Left colon (tissue), 2 donors: Measurements from ENCODE around the gene RCBTB2. TPM values are rescaled to one million over a fixed set of nuclear protein-coding genes. Genes with fewer than 3 reads are reported as not detected.

Source experiments
- ATAC-seq: fragments of 200-7000 bp; cut with Tn5 transposase; one replicate; pipeline ENCODE4 v1.9.1; 2020; ENCODE audit warnings: mild to moderate bottlenecking, moderate library complexity
- DNase-seq, 2 donors: peaks; one replicate each; pipeline ENCODE4 v3.0.0-alpha.2; 2020
- intact Hi-C, 2 donors: fragments of 100-400 bp; cut with DNase I in 1 of 2; cut with micrococcal nuclease in 1 of 2; formaldehyde crosslinking; loops; one replicate each; pipeline versions ENCODE4 v1.11.2 to v1.14.0; 2022; cut with DNase I, micrococcal nuclease
- total RNA-seq, 2 donors: library from RNA; stranded (reverse); fragmentation: NEBNext Ultra II Directional; extraction: Animal tissue kit (Norgen Biotek cat#: 25700); gene quantifications; one replicate each; pipeline ENCODE4 v1.2.1, GENCODE V29; 2021
- donor health status: DM: no; HTN: no; CAD: no.
- donor health status: DM: yes; HTN: yes; CAD: no.

RCBTB2 gene
- total RNA-seq, 2 donors from 2014 or later = 4.6 to 6.7 TPM

DNA sequence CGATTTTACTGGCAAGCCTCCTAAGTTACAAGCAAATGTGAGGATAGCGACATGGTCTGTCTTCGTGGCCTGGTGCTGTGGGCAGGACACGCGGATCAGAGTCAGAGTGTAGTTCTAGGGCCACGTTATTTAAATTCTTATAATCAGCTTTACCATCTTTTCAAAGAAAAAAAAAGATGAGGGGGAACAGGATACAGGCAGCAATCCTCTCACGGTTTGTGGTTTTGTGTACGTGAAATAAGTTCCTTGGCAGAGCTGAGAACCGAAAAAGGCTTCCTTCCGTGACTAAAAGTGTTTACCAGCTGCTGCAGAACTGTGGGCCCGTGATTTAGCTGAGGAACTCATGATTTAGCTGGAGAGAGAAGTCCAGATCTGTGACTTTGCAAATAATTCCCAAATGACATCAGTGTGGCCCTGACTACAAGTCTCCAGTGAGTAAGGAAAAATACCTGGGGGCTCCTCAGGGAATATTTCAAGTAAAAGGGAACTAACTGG lies 27.2 kb downstream of the RCBTB2 start:
- intact Hi-C loops = no loop called here
- peak; percentile 20 for ATAC-seq
- DNase-seq = peak in 1 of 2 donors; percentile 44

DNA sequence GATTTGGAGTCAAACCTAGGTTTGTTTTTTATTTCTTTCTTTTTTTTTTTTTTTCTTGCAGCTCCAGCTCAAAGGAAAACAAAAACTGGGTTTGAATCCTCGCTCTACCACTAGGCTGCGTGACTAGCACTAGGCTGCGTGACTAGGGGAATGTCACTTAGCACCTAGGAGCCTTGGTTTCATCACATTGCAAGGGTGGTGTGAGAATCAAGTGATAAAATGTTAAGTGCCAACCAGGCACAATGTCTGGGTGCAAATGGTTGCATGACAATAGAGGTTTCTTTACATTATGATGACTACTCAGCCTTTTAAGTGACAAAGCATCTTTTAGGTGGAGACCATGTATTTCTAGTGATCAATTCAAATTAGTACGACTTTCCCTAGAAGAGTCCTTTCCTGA lies 27.9 kb downstream of the RCBTB2 start:
- ATAC-seq = no peak
- intact Hi-C loops = no loop called here
- no peak for DNase-seq

DNA sequence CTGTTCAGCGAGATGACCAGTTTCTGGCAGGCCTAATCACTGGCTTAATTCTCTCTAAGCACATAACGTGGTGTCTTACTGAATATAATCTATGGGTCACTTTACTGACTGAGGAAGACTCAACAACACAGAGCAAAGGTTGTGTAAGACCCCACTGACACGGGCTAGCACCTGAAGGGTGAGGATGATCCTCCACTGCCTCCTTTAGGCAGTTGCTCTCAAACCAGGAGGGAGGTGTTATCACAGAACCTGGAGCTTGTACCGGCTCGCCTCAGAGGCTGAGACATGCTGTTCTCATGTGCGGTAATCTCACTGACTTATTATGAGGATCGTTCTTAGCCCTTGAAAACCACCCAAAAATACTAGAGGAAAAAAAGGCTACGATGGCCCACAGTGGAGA lies 28.3 kb downstream of the RCBTB2 start:
- no peak for ATAC-seq
- no peak for DNase-seq
- intact Hi-C loops = no loop called here

DNA sequence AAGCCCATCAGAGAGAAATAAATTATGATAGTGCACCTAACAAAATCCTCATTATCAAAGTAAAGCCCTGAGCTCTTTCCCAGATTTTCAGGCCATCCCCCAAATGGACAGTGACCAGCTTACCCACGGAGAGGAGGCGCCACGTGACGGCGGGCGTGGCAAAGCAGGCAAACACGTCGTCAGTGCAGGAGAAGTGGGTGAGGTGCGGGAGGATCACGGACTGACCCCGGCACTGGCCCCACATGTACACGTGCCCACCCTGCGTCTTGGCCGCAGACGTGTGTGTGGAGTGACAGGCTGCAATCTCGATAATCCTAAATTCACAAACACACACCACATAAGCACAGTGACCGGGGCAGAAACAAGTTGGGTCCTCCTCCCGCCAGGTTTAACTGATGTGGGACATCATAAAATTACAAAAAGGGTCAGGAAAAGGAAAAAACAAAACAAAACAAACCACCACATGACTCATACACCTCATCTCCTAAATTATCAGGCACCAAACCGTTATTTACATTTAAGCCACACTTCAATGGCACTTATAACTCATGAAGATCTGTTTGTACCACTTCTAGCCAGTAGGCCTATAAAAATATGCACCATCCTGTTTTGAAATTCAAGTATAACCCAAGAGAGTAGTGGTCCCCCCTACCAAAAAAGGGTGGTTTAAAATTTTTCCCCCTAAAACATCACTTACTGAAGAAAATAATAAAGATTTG lies 30.1 kb downstream of the RCBTB2 start:
- ATAC-seq (no peak), DNase-seq (no peak)
- intact Hi-C loops = no loop called here

DNA sequence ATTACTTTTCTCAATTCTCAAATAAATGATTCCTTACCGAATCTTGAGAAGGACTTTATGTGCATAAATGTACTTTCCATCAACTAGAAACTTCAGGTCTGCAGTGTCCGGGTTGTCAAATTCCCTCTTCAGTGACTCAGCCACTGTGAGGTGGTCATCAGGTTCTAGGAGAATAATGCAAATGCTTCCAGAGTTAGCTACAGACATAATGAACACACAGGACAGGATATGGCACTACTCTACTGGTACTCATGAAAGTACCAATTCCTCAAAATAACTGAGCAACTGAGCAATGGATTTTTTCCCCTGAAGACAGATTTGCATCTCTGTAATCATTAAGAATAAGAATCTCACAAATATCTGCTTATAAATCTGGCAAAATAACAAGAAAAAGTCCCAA lies 31.2 kb downstream of the RCBTB2 start:
- DNase-seq (no peak), ATAC-seq (no peak)
- intact Hi-C loops = no loop called here

DNA sequence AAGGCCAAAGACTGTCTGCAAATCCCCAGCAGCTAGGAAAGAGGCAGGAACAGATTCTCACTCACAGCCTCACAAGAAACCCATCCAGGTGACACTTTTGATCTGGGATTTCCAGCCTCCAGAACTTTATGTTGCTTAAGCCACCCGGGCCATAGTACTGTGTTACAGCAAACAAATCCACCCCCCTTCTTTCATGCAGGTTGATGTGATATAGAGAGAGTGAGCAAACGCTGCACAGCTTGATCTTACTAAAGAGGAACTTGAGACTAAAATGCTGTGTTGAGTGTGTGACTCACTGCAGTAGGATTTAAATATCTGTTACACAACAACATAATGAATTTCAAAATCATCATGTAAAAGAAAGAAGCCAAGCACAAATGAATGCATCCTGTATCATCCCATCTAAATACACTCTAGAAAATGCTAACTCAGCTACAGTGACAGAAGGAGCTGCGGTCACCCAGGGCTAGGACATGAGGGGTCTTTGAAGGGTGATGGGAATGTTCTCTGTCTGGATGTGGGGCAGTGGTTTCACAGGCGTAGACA lies 32.2 kb downstream of the RCBTB2 start:
- peak; percentile 30 for ATAC-seq
- intact Hi-C loops = no loop called here
- DNase-seq = no peak

DNA sequence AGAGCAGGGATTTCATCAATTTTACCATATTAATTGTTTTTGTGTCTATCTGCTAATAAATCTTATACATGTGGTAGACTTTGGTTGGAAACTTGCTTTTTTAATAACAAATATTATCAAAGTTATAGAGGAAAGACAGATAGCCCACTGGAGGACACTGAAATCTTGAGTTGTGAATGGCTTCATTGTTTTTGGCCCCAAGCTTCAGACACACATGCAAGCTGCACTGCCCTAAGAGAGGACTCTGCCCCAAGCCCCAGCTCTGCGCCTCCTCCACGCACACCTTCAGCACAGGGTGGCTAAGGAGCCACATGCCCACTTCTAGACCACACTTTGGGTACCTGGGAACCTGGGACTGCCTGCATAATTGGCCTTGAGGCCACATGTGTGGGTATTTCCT lies 35.2 kb downstream of the RCBTB2 start:
- intact Hi-C loops = no loop called here
- DNase-seq = no peak
- no peak for ATAC-seq

DNA sequence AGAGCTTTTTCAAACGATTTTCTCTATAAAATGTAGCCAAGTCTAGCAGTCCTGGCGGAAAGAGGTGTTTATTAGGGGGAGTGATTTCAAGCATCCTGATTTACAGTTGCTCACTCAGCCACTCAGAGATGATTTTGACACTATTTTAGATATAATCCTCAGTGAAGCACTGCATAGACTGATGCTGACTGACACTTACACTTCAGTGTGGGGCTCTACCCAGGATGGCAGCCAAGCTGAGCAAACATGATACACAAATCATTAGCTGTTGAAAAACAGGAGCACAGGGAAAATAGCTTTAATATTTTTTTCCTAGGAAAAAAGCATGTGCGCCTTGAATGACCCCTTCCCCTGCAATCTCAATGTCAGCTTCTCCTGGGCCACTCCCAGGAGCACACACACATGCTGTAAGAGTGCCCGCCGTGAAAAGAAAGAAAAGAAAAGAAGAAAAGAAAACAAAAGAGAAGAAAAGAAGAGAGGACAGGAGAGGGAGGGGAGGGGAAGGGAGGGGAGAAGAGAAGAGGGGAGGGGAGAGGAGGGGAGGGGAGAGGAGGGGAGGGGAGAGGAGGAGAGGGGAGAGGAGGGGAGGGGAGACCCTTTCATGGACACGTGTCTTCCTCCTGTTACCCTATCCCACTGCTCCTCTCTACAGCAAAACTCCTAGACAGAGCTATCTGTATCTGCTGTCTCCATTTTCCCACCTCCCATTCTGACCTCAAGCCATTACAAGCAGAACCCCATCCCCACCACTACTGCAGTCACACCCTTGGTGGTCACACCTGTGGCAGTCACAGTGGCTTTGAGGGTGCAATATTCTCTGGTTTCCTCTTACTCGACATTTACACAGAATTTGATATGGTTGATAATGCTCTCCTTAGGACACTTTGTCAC lies 36.4 kb downstream of the RCBTB2 start:
- ATAC-seq (no peak), DNase-seq (no peak)
- intact Hi-C loops = no loop called here

DNA sequence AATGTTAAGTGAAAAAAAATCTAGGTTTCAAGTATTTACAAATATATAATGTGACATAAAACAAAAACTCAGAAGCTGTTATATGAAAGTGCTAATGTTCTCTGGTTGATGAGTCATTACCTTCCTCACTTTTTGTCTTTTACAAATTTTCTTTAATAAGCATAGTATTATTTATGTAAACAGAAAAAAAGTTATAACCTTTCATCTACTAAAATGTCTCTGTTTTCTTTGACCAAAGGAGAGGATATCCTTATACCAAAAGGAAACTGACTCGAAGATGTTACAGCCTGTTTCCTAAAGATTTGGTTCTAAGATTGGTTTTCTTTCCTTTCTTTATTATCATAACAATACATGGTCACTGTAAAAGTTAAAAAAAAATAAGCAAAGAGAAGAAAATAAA lies 38.0 kb downstream of the RCBTB2 start:
- intact Hi-C loops = no loop called here

DNA sequence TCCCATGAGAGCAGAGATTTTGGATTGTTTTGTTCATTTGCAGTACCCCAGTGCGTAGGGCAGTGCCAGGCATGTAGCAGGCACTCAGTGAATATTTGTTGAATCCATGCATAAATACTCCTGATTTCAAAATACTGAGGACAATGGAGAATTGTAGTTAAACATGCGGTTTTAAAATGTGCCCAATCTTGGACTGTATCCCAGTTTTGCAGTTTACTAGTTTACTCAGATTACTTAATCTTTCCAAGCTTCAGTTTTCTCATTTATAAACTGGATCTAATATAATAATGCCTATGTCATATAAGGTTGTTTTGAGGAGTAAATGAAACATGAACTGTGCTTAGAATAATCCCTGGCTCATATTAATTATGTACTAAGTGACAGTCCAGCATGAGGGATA lies 39.0 kb downstream of the RCBTB2 start:
- intact Hi-C loops = no loop called here
- DNase-seq (no peak), ATAC-seq (no peak)

More for the DNA sequence above, 38.0 kb downstream of the RCBTB2 start:
- DNase-seq = no peak
- no peak for ATAC-seq

DNA sequence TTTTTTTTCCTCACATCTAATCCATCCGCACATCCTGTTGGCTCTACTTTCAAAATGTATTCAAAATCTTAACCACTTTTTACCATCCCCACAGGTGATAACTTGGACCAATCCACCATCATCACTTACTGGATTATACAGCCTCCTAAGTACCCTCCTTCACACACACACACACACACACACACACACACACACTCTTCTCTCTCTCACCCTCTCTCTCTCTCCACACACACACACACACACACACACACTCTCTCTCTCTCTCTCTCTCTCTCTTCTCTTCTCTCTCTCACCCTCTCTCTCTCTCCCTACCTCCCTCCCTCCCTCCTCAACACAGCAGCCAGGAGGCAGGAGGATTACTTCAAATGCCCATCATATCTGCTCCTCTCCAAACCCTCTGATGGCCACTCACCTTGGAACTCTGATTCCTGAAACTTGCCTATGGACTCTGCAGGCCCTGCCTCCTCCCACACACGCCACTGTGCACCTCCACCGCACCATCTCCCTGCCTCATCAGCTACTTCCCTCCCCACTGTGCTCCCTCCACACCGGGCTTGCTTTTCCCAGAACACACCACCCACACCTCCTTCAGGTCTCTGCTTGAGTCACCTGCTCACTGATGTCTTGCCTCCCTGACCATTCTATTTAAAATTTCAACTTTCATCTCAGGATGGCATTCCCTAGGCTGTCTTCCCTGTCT lies 39.7 kb downstream of the RCBTB2 start:
- ATAC-seq (no peak), DNase-seq (no peak)
- intact Hi-C loops = no loop called here

DNA sequence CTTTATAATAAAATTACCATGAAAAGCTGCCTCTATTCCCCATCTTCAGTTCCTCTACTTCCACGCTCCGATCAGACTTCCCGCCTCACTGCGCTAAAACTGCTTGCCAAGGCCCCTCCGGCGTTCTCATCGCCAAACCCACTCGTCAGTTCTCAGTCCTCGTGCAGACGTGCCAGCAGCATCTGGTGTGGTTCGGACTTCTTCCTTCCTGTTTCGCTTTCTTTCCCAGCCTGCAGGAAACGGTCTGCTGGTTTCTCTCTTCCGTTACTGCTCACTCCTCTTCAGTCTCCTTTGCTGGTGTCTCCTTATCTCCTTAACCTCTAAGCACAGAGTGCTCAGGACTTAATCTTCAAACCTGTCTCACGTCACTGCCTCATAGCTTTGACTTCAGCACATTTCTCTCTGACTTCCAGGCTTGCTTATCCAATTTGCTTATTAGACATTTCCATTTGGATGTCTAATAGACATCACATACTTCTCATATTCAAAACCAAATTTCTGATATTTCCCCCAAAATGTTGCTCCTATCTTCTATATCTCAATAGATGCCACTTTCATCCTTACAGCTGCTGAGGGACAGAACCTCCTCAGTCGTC lies 40.3 kb downstream of the RCBTB2 start:
- DNase-seq = peak; percentile 65 to 67
- intact Hi-C loops = no loop called here
- ATAC-seq = peak; percentile 48

DNA sequence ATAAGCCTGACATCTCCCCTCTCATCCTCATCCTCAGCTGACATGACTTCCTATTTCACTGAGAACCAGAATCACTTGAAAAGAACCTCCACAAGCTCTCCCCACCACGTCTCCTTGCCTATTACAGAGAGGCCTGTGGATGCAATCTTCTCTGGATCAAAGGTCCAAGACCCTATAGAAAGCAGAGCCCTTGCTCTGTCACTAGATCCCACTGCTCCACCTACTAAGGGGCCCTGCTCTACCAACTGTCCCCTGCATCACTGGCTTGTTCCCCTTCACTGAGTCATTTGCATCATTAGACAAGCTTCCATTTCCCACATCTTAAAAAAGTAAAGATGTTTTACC lies 40.8 kb downstream of the RCBTB2 start:
- DNase-seq (no peak), ATAC-seq (no peak)
- intact Hi-C loops = no loop called here

DNA sequence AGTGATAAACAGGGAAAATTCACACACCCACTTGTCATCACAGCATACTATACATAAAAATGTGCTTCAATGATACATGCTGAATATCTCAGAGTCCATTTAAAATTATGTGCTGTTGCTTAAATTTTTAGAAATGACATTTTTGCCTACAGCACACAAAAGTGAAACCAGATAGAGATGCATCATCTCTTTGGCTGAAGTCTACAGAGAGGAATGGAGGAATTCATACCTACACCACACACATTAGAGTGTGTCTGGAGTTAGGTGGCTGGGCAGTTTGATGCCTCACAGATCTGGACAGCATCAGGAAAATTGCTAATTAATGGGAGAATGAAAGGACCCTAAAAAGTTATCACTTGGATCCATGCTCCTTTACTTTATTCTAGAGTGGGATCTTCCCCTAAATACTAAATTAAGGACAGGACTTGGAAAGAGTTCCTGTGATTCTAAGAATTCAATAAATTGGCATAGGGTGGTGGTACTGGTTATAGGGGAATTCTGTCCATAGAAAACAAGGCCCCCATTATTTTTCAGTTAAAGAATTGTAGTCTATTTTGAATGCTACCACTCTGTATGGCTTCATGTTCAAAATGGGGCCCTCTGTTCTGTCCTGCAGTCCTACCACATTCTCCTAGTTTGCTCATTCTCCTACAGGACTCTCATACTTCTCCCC lies 41.3 kb downstream of the RCBTB2 start:
- DNase-seq = no peak
- no peak for ATAC-seq
- intact Hi-C loops = no loop called here

DNA sequence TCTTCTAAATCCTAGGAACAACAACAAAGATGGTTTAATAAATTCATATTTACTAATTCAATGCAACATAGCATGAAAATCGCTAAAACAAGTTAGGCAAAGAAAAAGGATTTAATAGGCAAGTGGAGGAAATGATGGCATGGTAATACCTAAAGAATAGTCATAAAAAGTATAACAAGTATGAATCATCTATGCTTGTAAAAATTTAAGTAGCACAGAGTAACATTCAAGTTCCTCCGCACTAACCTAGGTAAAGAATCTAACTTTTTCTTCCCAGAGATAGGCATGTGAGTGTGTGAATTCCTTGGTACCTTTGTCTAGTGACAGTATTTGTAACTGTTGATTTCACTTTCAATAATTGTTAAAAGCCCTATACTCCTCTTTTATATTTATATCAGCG lies 42.6 kb downstream of the RCBTB2 start:
- no peak for ATAC-seq
- DNase-seq = no peak
- intact Hi-C loops = no loop called here

DNA sequence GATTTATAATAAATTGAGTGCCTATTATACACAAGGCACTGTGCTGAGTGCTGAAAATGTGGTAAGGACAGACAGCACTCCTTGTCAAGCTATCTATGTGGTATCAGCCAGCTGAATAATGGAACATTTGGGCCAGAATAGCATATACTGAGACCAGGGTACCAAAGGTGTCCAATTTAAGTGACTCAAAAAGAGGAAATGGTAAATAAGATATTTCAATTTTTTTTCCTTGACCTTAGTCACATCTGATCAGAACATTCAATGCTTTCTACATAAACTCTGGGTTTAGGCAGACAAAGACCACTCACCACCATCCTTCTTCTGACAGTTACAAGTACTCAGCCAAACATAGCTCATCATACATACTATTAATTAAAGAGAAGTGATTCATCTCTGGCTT lies 43.2 kb downstream of the RCBTB2 start:
- no peak for DNase-seq

DNA sequence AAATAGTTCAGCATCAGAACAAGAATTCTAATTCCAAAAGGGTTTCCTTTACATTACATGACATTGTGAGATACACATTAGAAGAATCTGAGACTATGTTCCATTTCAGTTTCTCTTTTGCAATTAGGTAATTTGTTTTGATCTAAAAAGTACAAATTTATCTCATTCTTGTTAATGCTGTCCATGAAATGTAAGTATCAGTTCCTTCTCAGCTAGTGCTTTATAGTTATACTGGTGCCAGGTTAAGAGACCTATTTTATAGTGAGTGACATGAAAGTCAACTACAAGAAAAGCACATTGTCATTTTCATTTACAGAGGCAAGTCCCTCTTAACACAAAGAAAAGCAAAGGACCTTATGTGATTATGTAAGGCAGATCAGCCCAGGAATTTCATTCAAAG lies 43.9 kb downstream of the RCBTB2 start:
- ATAC-seq (no peak), DNase-seq (no peak)
- intact Hi-C loops = no loop called here

More for the DNA sequence above, 43.2 kb downstream of the RCBTB2 start:
- no peak for ATAC-seq
- intact Hi-C loops = no loop called here

DNA sequence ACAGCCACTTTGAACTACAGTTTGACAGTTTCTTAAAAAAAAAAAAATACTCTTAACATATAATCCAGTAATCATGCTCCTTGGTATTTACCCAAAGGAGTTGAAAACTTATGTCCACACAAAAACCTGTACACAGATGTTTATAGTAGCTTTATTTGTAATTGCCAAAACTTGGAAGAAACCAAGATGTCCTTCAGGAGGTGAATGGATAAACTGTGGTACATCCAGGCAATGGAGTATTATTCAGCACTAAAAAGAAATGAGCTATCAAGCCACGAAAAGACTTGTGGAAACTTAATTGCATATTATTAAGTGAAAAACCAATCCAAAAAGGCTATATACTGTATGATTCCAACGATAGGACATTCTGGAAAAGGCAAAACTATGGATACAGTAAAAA lies 44.9 kb downstream of the RCBTB2 start:
- ATAC-seq (no peak), DNase-seq (no peak)
- intact Hi-C loops = no loop called here

DNA sequence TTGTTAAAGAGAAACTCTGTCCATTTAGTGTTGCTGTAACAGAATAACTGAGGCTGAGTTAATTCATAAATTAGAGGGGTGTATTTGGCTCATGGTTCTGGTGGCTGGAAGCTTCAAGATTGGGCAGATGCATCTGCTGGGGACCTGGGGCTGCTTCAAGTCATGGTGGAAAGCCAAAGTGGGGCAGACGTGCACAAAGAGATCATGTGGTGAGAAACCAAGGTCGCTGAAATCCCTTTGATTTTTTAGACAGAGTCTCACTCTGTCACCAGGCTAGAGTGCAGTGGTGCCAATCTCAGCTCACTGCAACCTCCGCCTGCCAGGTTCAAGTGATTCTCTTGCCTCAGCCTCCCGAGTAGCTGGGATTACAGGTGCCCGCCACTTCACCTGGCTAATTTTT lies 46.0 kb downstream of the RCBTB2 start:
- no peak for ATAC-seq
- intact Hi-C loops = no loop called here
- DNase-seq = no peak
